ENCODE data around the gene P2RY2.

Gene P2RY2

DNA sequence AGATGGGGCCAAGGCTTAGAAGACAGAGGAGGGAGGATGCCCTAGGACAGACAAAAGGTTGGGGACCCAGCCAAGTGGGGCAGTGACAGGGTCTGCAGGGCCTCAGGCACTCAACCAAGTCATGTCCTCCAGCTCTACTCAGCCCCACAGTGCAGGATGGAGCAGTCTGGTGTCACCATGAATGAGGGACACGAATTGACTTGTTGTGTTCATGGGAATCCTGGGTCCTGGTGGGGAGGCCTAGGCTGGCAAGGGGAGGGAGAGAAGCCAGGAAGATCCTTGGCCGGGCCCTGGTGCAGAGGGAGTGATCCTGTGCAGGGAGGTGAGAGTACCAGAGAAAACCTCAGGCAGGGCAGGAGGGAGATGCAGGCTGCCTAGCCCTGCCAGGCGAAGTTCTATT, 66.0 kb downstream of the P2RY2 start:
- TF ChIP-seq, protein P1, sequence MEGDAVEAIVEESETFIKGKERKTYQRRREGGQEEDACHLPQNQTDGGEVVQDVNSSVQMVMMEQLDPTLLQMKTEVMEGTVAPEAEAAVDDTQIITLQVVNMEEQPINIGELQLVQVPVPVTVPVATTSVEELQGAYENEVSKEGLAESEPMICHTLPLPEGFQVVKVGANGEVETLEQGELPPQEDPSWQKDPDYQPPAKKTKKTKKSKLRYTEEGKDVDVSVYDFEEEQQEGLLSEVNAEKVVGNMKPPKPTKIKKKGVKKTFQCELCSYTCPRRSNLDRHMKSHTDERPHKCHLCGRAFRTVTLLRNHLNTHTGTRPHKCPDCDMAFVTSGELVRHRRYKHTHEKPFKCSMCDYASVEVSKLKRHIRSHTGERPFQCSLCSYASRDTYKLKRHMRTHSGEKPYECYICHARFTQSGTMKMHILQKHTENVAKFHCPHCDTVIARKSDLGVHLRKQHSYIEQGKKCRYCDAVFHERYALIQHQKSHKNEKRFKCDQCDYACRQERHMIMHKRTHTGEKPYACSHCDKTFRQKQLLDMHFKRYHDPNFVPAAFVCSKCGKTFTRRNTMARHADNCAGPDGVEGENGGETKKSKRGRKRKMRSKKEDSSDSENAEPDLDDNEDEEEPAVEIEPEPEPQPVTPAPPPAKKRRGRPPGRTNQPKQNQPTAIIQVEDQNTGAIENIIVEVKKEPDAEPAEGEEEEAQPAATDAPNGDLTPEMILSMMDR (IDR thresholded peaks at IDR 0.05; ENCODE audit: insufficient read depth, low read depth, low read length, missing control alignments), result no peak
- H3K4me3 ChIP-seq (ENCODE audit: low read depth, low read length), result no peak overlapping the region
- no peak for DNase-seq (ENCODE audit: low read depth)

DNA sequence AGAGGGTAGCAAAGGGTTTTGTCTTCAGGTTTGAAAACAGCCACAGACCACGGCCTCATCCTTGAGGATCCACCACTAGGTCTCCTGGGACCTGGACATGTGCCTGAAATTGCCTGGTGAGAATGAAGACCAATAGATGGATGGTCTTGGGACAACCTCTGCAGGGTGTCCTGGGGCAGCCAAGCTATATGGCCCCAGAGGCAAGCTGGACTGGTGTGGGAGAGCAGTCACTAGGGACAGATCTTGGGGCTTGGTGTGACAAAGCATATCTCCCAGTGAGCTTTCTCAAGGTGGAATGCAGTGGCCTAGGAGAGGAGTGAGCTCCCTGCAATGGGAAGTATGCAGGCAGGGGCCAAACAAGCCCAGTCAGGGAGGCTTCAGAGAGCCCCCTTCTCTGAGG, 67.6 kb downstream of the P2RY2 start:
- TF ChIP-seq, protein P1 (IDR thresholded peaks at IDR 0.05; ENCODE audit: insufficient read depth, low read depth, low read length, missing control alignments), result no peak
- DNase-seq (ENCODE audit: low read depth), result no peak
- H3K4me3 ChIP-seq (ENCODE audit: low read depth, low read length), result no peak overlapping the region

All from GM12865 (cell line).